BLaER1 treated with 17β-estradiol and CSF1 and Interleukin-3, amounts not matched to agents 10 nM and 100 nM (cell line): Measurements from ENCODE around the gene AKAP5.

ENCODE experiments used
- H3K27ac ChIP-seq, 11 experiments: shearing (Covaris generic); formaldehyde crosslinking; 2 replicates each; pipeline ENCODE4 v1.8.1; 2022
- H3K27me3 ChIP-seq, 11 experiments: shearing (Covaris generic); formaldehyde crosslinking; 2 replicates each; pipeline ENCODE4 v1.8.1; 2022
- H3K36me3 ChIP-seq, 11 experiments: shearing (Covaris generic); formaldehyde crosslinking; 2 replicates each; pipeline ENCODE4 v1.8.1; 2022
- H3K4me1 ChIP-seq, 10 experiments: shearing (Covaris generic); formaldehyde crosslinking; 2 replicates each; pipeline ENCODE4 v1.8.1; 2022
- H3K4me2 ChIP-seq, 11 experiments: shearing (Covaris generic); formaldehyde crosslinking; 2 replicates each; pipeline ENCODE4 v1.8.1; 2022
- H3K4me3 ChIP-seq, 10 experiments: shearing (Covaris generic); formaldehyde crosslinking; 2 replicates each; pipeline ENCODE4 v1.8.1; 2022
- H3K9ac ChIP-seq, 11 experiments: shearing (Covaris generic); formaldehyde crosslinking; 2 replicates each; pipeline ENCODE4 v1.8.1; 2022
- H3K9me3 ChIP-seq, 11 experiments: shearing (Covaris generic); formaldehyde crosslinking; replicated peaks in 1 of 11; 2 replicates each; pipeline ENCODE4 v1.8.1; 2022
- H4K20me1 ChIP-seq, 11 experiments: shearing (Covaris generic); formaldehyde crosslinking; 2 replicates each; pipeline ENCODE4 v1.8.1; 2022
- Cebpa-rat ChIP-seq, 11 experiments: shearing (Covaris generic); IDR thresholded peaks; 2 replicates each; pipeline ENCODE4 v1.8.1; 2022

AKAP5 gene

DNA sequence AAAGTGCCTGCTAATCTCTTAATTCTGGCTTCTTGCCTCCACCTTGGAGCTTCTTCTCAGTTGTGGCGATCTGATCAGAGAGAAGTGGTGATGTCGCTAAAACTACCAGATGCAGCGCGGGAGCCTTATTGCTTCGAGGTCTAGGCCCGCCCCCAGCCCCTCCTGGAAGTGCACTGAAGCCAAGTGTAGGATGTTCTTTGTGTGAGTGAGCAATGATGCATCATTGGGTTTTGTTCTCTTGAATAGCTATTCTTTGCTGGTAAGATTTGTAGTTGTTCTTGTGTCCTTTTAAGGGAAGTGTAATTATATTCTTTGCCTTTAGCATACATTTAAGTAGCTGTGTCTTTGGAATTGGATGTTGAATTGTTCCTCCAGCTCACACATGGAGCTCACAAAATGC is 41.3 kb upstream of the AKAP5 start:
- Histone ChIP-seq H3K4me2 (no peak overlapping the region), H3K9ac (no peak overlapping the region), H3K9me3 (no peaks in the 10 kb centered on the region), H3K36me3 (peaks cover 83 to 100% (median 100%) of the 10 kb centered on the region in 11 experiments), H3K27me3 (no peaks in the 10 kb centered on the region), H3K4me1 (no peaks in the 10 kb centered on the region), H3K27ac (no peak overlapping the region), H4K20me1 (peaks cover 0 to 4% (median 0%) of the 10 kb centered on the region in 11 experiments; a peak in 3 of 22 replicates), H3K4me3 (no peak overlapping the region)
- no peak for TF ChIP-seq Cebpa-rat (IDR thresholded peaks at IDR 0.05)

GRCh38 chr14:64434528-64434927 is 30.8 kb upstream of the AKAP5 start:
- peaks cover 81 to 100% (median 99%) of the 10 kb centered on the region in 11 experiments for H3K36me3 ChIP-seq
- H3K9me3 ChIP-seq: no peaks in the 10 kb centered on the region
- H4K20me1 ChIP-seq: peaks cover 0 to 6% (median 0%) of the 10 kb centered on the region in 11 experiments; a peak in 4 of 22 replicates
- H3K27me3 ChIP-seq: no peaks in the 10 kb centered on the region
- no peak overlapping the region for H3K9ac ChIP-seq
- H3K4me3 ChIP-seq: no peak overlapping the region
- H3K27ac ChIP-seq: no peak overlapping the region
- H3K4me2 ChIP-seq: no peak overlapping the region
- H3K4me1 ChIP-seq: peaks cover 0 to 12% (median 0%) of the 10 kb centered on the region in 10 experiments; a peak in 6 of 20 replicates
- no peak for TF ChIP-seq Cebpa-rat (IDR thresholded peaks at IDR 0.05)

GRCh38 chr14:64438181-64438841 is 27.0 kb upstream of the AKAP5 start:
- no peaks in the 10 kb centered on the region; a peak in 1 of 22 replicates for H4K20me1 ChIP-seq
- H3K4me3 ChIP-seq: no peak overlapping the region
- no peak for TF ChIP-seq Cebpa-rat (IDR thresholded peaks at IDR 0.05)
- H3K9me3 ChIP-seq: no peaks in the 10 kb centered on the region
- no peak overlapping the region for H3K9ac ChIP-seq
- H3K4me2 ChIP-seq: peak overlapping the region in 2 of 11 experiments; percentile 10 to 32; a peak in 1 of 22 replicates
- H3K4me1 ChIP-seq: peaks cover 0 to 12% (median 0%) of the 10 kb centered on the region in 10 experiments; a peak in 6 of 20 replicates
- H3K36me3 ChIP-seq: peaks cover 84 to 100% (median 99%) of the 10 kb centered on the region in 11 experiments
- H3K27ac ChIP-seq: no peak overlapping the region
- H3K27me3 ChIP-seq: no peaks in the 10 kb centered on the region

DNA sequence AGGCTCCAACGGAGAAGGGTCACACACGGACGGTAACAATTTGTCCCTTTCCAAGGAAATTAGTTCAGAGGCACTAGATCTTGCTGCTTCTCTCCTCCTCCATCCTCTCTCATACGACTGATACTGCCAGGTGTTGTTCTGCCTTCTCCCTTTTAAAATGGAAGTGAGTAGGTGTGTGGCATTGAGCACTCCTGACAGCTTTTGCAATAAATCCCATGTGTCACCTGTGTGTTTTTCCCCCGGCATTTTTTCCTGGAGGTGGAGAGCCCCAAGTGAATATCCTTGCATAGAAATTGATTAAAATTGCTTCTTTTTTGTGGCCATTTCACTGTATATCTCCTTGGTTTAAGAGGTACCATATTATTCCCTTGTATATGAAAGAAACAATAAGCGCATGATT is 26.2 kb upstream of the AKAP5 start:
- H3K9ac ChIP-seq: no peak overlapping the region
- no peak for TF ChIP-seq Cebpa-rat (IDR thresholded peaks at IDR 0.05)
- no peaks in the 10 kb centered on the region for H3K27me3 ChIP-seq
- H3K4me1 ChIP-seq: peaks cover 0 to 12% (median 0%) of the 10 kb centered on the region in 10 experiments; a peak in 6 of 20 replicates
- H3K4me3 ChIP-seq: no peak overlapping the region
- H3K27ac ChIP-seq: no peak overlapping the region
- no peaks in the 10 kb centered on the region; a peak in 3 of 22 replicates for H4K20me1 ChIP-seq
- no peaks in the 10 kb centered on the region for H3K9me3 ChIP-seq
- H3K36me3 ChIP-seq: peaks cover 83 to 100% (median 98%) of the 10 kb centered on the region in 11 experiments
- H3K4me2 ChIP-seq: no peak overlapping the region

GRCh38 chr14:64440494-64440893 is 24.8 kb upstream of the AKAP5 start:
- TF ChIP-seq Cebpa-rat (IDR thresholded peaks at IDR 0.05): peak in 5 of 11 experiments; percentile 10 to 77 (median 73); a peak in 9 of 22 replicates
- H3K4me3 ChIP-seq: no peak overlapping the region
- no peak overlapping the region for H3K9ac ChIP-seq
- no peak overlapping the region for H3K27ac ChIP-seq
- H3K27me3 ChIP-seq: no peaks in the 10 kb centered on the region
- peaks cover 75 to 100% (median 98%) of the 10 kb centered on the region in 11 experiments for H3K36me3 ChIP-seq
- no peaks in the 10 kb centered on the region; a peak in 3 of 22 replicates for H4K20me1 ChIP-seq
- no peak overlapping the region for H3K4me2 ChIP-seq
- no peaks in the 10 kb centered on the region for H3K9me3 ChIP-seq
- peaks cover 0 to 24% (median 0%) of the 10 kb centered on the region in 10 experiments; a peak in 7 of 20 replicates for H3K4me1 ChIP-seq

GRCh38 chr14:64442300-64442988 is 22.9 kb upstream of the AKAP5 start:
- H3K27ac ChIP-seq: no peak overlapping the region
- TF ChIP-seq Cebpa-rat (IDR thresholded peaks at IDR 0.05): no peak
- H3K9me3 ChIP-seq: no peaks in the 10 kb centered on the region
- peaks cover 57 to 100% (median 94%) of the 10 kb centered on the region in 11 experiments for H3K36me3 ChIP-seq
- no peaks in the 10 kb centered on the region for H3K27me3 ChIP-seq
- H4K20me1 ChIP-seq: no peaks in the 10 kb centered on the region; a peak in 3 of 22 replicates
- no peak overlapping the region for H3K4me3 ChIP-seq
- no peak overlapping the region for H3K9ac ChIP-seq
- H3K4me1 ChIP-seq: peaks cover 0 to 32% (median 0%) of the 10 kb centered on the region in 10 experiments; a peak in 7 of 20 replicates
- no peak overlapping the region for H3K4me2 ChIP-seq

- H3K4me1 ChIP-seq: peaks cover 0 to 20% (median 0%) of the 10 kb centered on the region in 10 experiments; a peak in 6 of 20 replicates
- peaks cover 63 to 100% (median 93%) of the 10 kb centered on the region in 11 experiments for H3K36me3 ChIP-seq
- H3K27ac ChIP-seq: no peak overlapping the region
Measured at GRCh38 chr14:64444140-64444539, 21.2 kb upstream of the AKAP5 start.

DNA sequence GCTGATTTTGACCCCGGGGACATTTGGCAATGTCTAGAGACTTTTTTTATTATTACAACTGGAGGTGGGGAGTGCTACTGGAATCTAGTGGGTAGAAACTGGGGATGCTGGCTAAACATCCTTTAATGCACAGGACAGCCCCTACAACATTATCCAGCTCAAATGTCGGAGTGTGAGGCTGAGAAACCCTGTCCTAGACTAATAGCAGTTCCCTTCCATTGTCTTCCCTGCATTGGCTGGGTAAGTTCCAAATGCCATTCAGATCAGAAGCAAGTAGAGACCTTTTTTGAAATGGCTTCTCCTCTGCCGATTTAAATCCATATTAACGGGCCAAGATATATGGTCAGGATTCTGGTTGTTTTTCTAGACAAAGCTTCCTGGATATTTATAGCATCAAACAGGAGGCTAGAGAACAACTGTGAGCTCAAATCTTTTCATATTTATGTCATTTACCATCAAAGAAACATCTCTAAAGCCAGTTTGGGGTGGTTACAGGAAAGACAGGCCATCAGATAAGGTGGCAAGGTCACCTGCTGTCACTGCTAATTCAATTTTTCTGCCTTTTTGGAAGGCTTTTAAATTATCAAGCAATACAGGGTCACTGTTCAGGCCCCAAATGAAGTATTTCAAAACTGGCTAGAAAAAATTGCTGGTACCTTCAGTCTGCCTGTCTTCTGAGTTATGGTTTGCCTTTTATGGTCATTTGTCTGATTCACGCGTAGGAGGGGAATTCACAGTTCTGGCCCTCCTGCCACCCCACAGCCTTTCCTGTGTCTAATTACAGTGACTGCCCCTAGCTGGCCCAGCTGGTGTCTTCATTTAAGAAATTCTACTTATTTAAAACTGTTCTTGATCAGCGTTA is 20.1 kb upstream of the AKAP5 start:
- Histone ChIP-seq H3K9ac (peak overlapping the region in 1 of 11 experiments; percentile 12; a peak in 1 of 22 replicates), H3K4me3 (no peak overlapping the region), H3K4me2 (peak overlapping the region in 3 of 11 experiments; percentile 22 to 60 (median 49); a peak in 5 of 22 replicates), H4K20me1 (no peaks in the 10 kb centered on the region; a peak in 3 of 22 replicates), H3K36me3 (peaks cover 63 to 100% (median 93%) of the 10 kb centered on the region in 11 experiments), H3K27me3 (no peaks in the 10 kb centered on the region), H3K27ac (no peak overlapping the region), H3K4me1 (peaks cover 0 to 20% (median 0%) of the 10 kb centered on the region in 10 experiments; a peak in 6 of 20 replicates), H3K9me3 (no peaks in the 10 kb centered on the region)
- TF ChIP-seq Cebpa-rat (IDR thresholded peaks at IDR 0.05): no peak

More at GRCh38 chr14:64444140-64444539, 21.2 kb upstream of the AKAP5 start:
- Histone ChIP-seq H3K4me3 (no peak overlapping the region), H3K9me3 (no peaks in the 10 kb centered on the region), H4K20me1 (no peaks in the 10 kb centered on the region; a peak in 3 of 22 replicates), H3K27me3 (no peaks in the 10 kb centered on the region), H3K9ac (no peak overlapping the region), H3K4me2 (no peak overlapping the region)
- no peak for TF ChIP-seq Cebpa-rat (IDR thresholded peaks at IDR 0.05)
